Cardiac muscle cell (in vitro differentiated cells and primary cell): ENCODE measurements around the gene TMEM182. TPM values are rescaled to one million over a fixed set of nuclear protein-coding genes. Genes with fewer than 3 reads are reported as not detected.

ENCODE experiments used
- DNase-seq, 2 donors: peaks; one replicate each; pipeline versions ENCODE4 v3.0.0 to v3.0.0-alpha.2; 2010 to 2017; ENCODE audit warnings: low read depth in 1 of 2, low spot score in 1 of 2
- H3K27ac ChIP-seq: fragments of 200-600 bp; sonication (generic); 2 replicates; pipeline ENCODE4 v1.5.1; 2016
- H3K27me3 ChIP-seq: fragments of 200-600 bp; sonication (generic); 2 replicates; pipeline ENCODE4 v1.6.0; 2016; ENCODE audit warnings: control low read depth
- H3K36me3 ChIP-seq: fragments of 200-600 bp; sonication (generic); 2 replicates; pipeline ENCODE4 v1.5.1; 2016; ENCODE audit warnings: control low read depth
- H3K4me1 ChIP-seq: fragments of 200-600 bp; sonication (generic); 2 replicates; pipeline ENCODE4 v1.8.1; 2017; ENCODE audit warnings: low read depth, mild to moderate bottlenecking, mixed run types
- H3K4me3 ChIP-seq: fragments of 200-600 bp; sonication (generic); 2 replicates; pipeline ENCODE4 v1.5.1; 2016; ENCODE audit warnings: mild to moderate bottlenecking
- H3K9me3 ChIP-seq: fragments of 200-600 bp; sonication (generic); 2 replicates; pipeline ENCODE4 v1.5.1; 2017; ENCODE audit warnings: low read depth, mild to moderate bottlenecking, control low read depth
- polyA plus RNA-seq: library from polyadenylated mRNA; unstranded; fragments of >200 nt; fragmentation: Nextera tagmentation; extraction: Ambion mirVana; gene quantifications from 2 replicates; pipeline ENCODE4 v1.2.1, GENCODE V29; 2016
- total RNA-seq: library from RNA; depleted of rRNA; stranded (reverse); fragments of >200 nt; gene quantifications from 2 replicates; pipeline ENCODE4 v1.2.3, GENCODE V29; 2016
- TF ChIP-seq, protein P1 (sequence below): IDR thresholded peaks from 2 replicates; pipeline ENCODE4 v1.5.1; 2012; ENCODE audit warnings: low read depth, mild to moderate bottlenecking, low read length

Gene TMEM182
- total and polyA plus RNA-seq, 2 experiments from 2014 or later, result 2.7 to 6.8 TPM

DNA sequence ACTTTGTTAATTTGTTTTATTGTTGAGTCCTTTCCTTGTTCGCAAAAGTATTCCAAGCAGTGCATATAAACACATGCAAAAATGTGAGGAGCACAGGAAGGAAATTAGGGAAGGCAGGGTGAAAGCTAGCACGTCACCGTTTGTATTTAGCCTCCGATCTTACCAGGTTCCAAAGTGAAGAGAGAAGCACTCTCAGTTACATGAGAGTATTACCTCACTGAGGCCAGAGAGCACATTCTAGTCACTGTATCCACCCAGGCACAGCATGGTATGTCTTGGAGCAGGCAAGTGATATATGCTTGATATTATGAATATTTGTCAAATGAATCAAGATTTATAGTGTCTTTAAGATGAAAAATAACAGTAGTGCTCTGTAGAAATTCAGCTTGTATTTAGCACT is 6.5 kb upstream of the TMEM182 start:
- no peak for DNase-seq

DNA sequence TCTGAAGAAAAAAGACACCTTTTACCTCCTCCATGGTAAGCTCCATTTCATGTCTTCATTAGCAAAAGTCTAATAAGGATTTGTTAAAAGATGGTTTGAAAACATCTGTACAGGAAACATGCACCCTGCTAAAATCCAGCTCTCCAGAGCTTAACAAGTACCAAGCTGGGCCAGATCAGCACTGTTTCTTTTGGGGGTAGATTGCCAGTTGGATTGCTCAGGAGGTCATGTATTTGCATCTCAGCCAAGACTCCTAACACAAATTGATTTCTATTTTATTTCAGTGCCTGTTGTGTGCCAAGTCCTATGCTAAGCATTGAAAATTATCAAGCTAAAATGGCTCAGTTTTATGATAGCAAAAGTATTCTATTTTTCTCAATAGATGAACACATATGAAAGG is 3.4 kb upstream of the TMEM182 start:
- no peak overlapping the region for H3K4me3 ChIP-seq
- no peaks in the 10 kb centered on the region for H3K36me3 ChIP-seq
- H3K4me1 ChIP-seq, result peaks cover 7% of the 10 kb centered on the region
- TF ChIP-seq, protein P1, sequence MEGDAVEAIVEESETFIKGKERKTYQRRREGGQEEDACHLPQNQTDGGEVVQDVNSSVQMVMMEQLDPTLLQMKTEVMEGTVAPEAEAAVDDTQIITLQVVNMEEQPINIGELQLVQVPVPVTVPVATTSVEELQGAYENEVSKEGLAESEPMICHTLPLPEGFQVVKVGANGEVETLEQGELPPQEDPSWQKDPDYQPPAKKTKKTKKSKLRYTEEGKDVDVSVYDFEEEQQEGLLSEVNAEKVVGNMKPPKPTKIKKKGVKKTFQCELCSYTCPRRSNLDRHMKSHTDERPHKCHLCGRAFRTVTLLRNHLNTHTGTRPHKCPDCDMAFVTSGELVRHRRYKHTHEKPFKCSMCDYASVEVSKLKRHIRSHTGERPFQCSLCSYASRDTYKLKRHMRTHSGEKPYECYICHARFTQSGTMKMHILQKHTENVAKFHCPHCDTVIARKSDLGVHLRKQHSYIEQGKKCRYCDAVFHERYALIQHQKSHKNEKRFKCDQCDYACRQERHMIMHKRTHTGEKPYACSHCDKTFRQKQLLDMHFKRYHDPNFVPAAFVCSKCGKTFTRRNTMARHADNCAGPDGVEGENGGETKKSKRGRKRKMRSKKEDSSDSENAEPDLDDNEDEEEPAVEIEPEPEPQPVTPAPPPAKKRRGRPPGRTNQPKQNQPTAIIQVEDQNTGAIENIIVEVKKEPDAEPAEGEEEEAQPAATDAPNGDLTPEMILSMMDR, result no peak
- no peak overlapping the region for H3K27ac ChIP-seq
- H3K27me3 ChIP-seq, result no peaks in the 10 kb centered on the region
- DNase-seq, result no peak
- H3K9me3 ChIP-seq, result no peaks in the 10 kb centered on the region

More for the DNA sequence above, 6.5 kb upstream of the TMEM182 start:
- TF ChIP-seq, protein P1, result no peak
- no peak overlapping the region for H3K4me3 ChIP-seq
- H3K4me1 ChIP-seq, result peaks cover 8% of the 10 kb centered on the region
- H3K36me3 ChIP-seq, result no peaks in the 10 kb centered on the region
- H3K27me3 ChIP-seq, result no peaks in the 10 kb centered on the region
- H3K27ac ChIP-seq, result no peak overlapping the region
- H3K9me3 ChIP-seq, result no peaks in the 10 kb centered on the region

DNA sequence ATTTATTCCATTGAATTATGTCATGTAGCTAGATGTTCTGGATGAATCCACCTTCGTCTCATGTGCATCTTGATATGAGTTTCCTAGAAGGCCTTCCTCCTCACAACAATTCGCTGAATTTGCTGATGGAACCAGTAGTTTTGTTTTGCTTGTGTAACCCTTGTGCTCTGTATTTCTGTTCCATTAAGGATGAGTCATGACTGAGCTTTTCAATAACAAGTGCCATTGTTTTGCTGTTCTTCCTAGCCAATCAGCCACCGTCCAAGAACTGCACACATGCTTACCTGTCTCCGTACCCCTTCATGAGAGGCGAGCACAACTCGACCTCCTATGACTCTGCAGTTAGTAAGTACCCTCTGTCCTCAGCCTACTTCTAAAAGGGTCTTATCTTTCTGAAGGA is 2.3 kb downstream of the TMEM182 start:
- no peak overlapping the region for H3K27ac ChIP-seq
- DNase-seq, result no peak
- H3K36me3 ChIP-seq, result no peaks in the 10 kb centered on the region
- H3K27me3 ChIP-seq, result no peaks in the 10 kb centered on the region
- H3K4me3 ChIP-seq, result no peak overlapping the region
- H3K9me3 ChIP-seq, result no peaks in the 10 kb centered on the region
- TF ChIP-seq, protein P1, result no peak
- peaks cover 7% of the 10 kb centered on the region for H3K4me1 ChIP-seq

DNA sequence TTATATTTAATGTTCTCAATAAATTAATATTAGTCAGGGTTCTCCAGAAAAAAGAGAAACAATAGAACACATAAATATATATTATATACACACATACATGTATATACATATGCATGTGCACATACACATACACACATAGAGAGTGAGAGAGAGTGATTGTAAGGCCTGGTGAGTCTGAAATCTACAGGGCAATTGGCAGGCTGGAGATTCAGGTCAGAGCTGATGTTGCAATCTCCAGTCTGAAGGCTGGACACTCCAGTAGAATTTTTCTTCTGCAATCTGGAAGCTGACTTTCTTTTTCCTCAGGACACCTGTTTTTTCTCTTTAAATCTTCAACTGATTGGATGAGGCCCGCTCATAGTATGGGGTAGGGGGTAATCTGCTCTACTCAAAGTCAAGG is 3.2 kb downstream of the TMEM182 start:
- H3K27me3 ChIP-seq, result no peaks in the 10 kb centered on the region
- H3K27ac ChIP-seq, result no peak overlapping the region
- no peaks in the 10 kb centered on the region for H3K36me3 ChIP-seq
- TF ChIP-seq, protein P1, result no peak
- H3K4me3 ChIP-seq, result no peak overlapping the region
- H3K4me1 ChIP-seq, result peaks cover 7% of the 10 kb centered on the region
- no peak for DNase-seq
- H3K9me3 ChIP-seq, result no peaks in the 10 kb centered on the region

DNA sequence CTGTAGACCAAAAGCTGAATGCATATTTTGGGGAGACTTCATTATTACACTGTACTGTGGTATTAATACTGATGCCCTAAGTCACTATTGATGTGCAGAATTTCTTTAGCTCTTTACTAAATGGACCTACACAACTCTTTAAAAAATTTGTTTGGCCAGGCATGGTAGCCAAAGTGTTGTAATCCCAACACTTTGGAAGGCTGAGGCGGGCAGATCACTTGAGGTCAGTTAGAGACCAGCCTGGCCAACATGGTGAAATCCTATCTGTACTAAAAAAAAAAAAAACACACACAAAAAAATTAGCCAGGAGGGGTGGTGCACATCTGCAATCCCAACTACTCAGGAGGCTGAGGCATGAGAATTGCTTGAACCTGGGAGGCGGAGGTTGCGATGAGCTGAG is 6.4 kb downstream of the TMEM182 start:
- DNase-seq, result no peak

More for the DNA sequence above, 6.4 kb downstream of the TMEM182 start:
- no peaks in the 10 kb centered on the region for H3K9me3 ChIP-seq
- H3K4me3 ChIP-seq, result no peak overlapping the region
- H3K4me1 ChIP-seq, result no peaks in the 10 kb centered on the region
- no peaks in the 10 kb centered on the region for H3K36me3 ChIP-seq
- H3K27ac ChIP-seq, result no peak overlapping the region
- TF ChIP-seq, protein P1, result no peak
- no peaks in the 10 kb centered on the region for H3K27me3 ChIP-seq
